HG02943 (cell line): ENCODE data around the gene SORCS3.

Source experiments
- ATAC-seq: cut with Tn5 transposase; IDR thresholded peaks from one replicate; pipeline ENCODE4 v1.9.1; 2021; ENCODE audit warnings: mild to moderate bottlenecking, low read depth, moderate library complexity; ENCODE audit not compliant: unreplicated experiment

Gene SORCS3

GRCh38 chr10:105063796-105064195 is 422.7 kb downstream of the SORCS3 start:
- ATAC-seq, result no peak

- no peak for ATAC-seq
Observed at GRCh38 chr10:105068497-105068896, 427.4 kb downstream of the SORCS3 start.

DNA sequence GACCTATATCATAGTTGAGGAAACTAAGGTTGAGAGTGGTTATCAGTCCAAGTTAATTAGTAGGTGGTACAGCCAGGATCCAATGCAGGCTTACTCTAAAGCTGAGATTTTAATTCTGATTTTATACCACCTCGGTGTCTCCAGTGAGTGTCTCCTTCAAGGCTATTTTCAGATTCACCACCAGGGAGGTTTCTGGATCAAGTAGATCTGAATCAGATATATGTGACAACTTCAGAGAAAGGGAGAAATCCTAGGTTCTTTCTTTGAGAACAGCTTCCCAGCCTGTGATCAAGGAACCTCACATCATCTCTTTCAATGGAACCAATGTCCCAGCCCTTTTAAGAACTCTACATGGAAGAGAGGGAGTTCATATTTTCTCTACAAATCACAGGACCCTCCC is 429.2 kb downstream of the SORCS3 start:
- no peak for ATAC-seq

DNA sequence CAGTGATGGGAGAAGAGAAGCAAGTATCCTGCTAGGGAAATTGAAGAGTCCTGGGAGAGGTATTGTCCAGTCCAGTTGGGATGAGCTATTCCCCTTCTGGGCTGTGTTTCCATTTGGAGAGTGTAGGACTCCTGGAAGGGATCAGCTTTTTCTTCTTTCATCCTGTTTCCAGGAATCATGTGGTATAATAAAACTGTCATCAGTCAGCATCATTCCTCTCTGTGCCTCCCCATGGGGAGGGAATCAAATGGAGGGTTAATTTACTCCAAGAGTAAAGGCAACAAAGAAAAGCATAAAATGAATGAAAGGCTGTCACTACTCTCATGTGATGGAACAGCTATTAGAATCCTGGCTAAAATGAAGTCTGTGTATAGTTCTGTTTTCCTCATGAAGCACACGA is 429.9 kb downstream of the SORCS3 start:
- ATAC-seq, result no peak

DNA sequence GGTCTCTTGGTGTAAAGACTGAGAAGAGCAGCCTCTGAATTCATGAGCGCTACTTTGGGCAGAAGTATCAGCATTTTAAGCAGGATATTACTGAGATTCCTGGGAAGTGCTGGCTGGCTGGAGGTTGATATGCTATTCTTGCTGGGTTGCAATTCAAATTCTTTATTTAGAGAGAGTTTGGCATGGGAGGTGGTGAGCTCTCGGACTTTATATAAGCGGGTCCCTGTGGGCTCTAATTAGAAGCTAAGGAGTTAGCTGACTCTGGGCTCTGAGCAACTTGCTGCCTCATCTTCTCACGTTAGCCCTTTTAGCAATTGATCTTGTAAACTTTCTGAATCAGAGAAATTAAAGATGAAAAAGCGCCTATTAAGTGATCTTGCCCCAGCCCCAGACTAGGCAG is 430.9 kb downstream of the SORCS3 start:
- ATAC-seq, result no peak

- no peak for ATAC-seq
Observed at GRCh38 chr10:105073999-105074398, 432.9 kb downstream of the SORCS3 start.

DNA sequence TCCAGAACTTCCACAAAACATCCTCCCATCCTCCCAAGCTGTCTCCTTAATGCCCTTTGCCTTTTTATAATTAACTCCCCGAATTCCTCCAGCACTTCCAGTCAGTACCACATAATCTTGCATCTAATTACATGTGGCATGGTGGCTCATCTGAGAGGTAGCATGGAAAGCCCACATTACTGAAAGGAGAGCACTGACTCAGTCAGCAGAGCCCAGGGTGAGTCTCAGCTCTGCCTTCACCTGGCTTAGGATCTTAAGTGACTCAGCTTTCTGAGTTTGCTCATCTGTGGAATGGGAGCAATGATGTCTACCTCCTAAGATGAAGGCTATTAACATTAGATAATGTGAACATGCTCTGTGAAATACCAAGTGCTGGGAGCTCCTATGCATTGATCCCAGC is 433.9 kb downstream of the SORCS3 start:
- ATAC-seq, result no peak

- ATAC-seq, result no peak
Observed at GRCh38 chr10:105085980-105086379, 444.9 kb downstream of the SORCS3 start.

DNA sequence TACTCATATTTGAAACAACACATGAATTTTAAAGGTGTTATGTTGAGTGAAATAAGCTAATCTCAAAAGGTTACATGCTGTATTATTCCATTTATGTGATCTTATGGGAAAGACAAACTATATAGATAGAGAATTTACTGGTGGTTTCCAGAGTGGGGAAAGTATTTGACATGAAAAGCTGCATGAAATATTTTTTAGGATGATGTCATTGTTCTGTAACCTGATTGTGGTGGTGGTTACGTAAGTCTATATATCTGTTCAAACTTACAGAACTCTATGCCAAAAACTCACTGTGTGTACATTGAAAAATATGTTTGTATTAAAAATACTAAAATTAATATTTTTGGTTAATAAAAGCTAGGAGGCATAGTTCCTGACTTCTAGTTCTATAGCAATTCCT is 453.0 kb downstream of the SORCS3 start:
- ATAC-seq, result no peak

GRCh38 chr10:105096316-105096715 is 455.2 kb downstream of the SORCS3 start:
- ATAC-seq, result no peak

GRCh38 chr10:105102977-105103376 is 461.9 kb downstream of the SORCS3 start:
- no peak for ATAC-seq

GRCh38 chr10:105104297-105104696 is 463.2 kb downstream of the SORCS3 start:
- no peak for ATAC-seq

DNA sequence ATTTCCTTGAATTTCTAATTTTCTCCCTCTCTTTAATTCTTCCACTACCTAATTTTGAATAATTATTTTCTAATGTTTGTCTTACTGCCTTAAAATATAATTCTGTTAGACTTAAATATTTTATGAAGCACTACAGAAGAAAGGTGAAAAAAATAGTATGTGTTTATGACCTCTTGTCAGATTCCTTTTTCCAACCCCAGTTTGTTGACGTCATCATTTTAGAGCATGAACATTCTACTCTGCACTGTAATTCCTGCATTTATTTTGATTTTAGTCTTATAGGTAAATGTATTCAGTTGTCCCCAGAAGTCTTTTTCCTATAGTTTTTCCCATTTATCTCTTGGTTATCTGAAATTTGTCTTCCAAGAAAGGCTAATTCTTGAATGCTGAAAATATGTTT is 468.1 kb downstream of the SORCS3 start:
- ATAC-seq, result no peak

DNA sequence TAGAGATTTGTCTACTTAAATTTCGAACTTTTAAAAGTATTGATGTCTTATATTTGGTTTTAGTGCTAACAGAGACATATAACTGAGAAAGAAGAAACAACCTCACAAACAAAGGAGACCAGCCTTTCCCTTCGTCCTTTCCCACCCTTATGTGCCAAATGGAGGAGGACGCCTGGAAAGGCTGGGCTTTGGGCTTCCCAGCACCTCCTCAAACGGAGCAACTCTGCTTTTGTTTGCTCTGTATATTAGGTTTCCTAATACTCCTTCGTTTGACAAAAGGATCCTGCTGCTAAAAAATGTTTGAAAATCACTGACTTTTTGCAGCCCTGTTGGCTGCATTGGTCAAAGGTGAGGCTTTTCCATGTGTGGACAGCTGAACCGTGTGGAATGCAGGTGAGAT is 471.8 kb downstream of the SORCS3 start:
- ATAC-seq, result no peak

- ATAC-seq, result no peak
Observed at GRCh38 chr10:105113666-105114065, 472.6 kb downstream of the SORCS3 start.

GRCh38 chr10:105121743-105122142 is 480.7 kb downstream of the SORCS3 start:
- ATAC-seq, result no peak

- no peak for ATAC-seq
Observed at GRCh38 chr10:105128111-105128510, 487.0 kb downstream of the SORCS3 start.

DNA sequence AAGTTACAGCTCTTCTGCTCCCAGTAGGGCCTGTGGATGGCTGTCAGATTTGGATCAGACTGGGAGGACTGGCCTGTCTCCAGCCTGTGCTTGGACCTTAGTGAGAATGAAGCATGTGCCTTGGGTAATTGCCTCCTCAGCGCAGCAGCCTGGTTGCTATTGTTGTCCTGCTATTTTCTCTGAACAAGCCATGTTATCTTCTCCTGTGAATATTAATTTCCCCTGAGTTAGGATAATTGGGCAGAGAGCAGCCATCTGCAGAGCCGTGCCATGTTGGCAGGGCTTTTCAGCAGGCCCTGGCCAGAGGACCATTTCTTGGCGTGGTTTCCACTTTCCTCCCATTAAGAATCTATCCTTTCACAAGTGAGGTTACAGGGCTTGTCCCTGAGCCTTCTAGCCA is 497.3 kb downstream of the SORCS3 start:
- ATAC-seq, result no peak

GRCh38 chr10:105139363-105139896 is 498.3 kb downstream of the SORCS3 start:
- no peak for ATAC-seq

DNA sequence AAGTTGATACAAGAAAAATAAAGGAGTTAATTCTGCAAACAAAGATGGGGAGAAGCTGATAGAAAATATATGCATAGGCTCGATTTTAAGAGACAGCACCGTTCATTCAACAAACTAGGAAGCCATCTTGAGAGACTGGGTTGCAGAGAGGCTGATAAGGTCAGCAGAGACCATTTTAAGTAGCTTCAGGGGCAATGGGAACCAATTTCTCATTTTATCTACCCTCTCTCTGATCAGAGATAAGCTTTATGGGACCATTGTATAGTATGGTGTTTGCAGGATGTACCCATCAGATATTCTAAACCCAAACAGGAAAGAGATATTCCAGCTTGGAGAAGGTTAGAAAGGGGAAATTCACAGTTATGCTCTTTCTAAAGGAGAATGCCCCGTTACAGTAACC is 499.5 kb downstream of the SORCS3 start:
- ATAC-seq, result no peak

GRCh38 chr10:105145711-105146110 is 504.6 kb downstream of the SORCS3 start:
- no peak for ATAC-seq

DNA sequence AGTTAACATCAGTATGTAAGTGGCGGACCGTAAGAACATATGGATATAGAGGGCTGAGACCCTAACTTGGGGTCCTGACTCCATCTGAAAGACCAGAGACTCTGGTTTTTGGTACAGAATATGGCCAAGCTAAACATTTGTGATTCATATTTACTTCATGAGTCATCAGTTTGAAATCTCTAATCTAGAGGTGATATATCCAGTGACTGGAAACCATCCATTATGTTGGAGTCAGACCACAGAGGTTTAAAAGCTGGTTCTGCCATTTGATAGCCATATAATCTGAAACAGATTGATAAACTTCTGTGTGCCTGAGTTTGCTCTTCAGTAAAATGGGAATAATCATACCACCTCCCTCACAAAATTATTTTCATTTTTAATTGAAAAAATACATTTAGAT is 505.3 kb downstream of the SORCS3 start:
- no peak for ATAC-seq

DNA sequence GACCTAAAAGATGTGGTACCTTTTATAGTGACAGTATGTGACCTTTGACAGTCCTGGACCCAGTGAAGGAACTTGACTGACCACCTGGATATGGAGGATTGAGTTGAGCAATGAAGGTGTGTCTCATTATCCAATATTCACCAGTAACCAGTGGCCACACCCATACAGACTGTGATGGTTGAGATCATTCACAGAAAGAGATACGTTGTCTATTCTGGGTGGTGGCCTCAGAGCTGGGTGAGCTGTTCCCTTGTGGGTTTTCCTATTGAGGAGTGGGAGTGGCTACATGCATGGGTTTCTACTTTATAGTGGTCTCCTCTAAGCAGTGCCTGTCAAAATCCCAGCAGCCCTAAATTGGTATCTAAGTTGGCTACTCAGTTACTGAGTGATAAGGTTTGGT is 507.4 kb downstream of the SORCS3 start:
- no peak for ATAC-seq
